HepG2 (cell line): ENCODE measurements around the gene DENND4B.

Source experiments
- ATF1 ChIP-seq: IDR thresholded peaks from 2 replicates; pipeline ENCODE4 v1.6.1; 2016; ENCODE audit warnings: mild to moderate bottlenecking, control low read depth
- HNRNPK ChIP-seq: fragments of 200-400 bp; formaldehyde crosslinking; IDR thresholded peaks from 2 replicates; pipeline ENCODE4 v1.6.1; 2018; ENCODE audit warnings: low read length, low read depth, moderate library complexity, mild to moderate bottlenecking; ENCODE audit not compliant: poor library complexity, severe bottlenecking
- POLR2A ChIP-seq, 2 experiments: IDR thresholded peaks; 2 replicates each; pipeline ENCODE4 v1.6.1; 2011; ENCODE audit warnings: low read depth in 2 of 2, low read length in 2 of 2, mild to moderate bottlenecking in 1 of 2, moderate library complexity in 1 of 2; ENCODE audit not compliant: insufficient read depth in 1 of 2
- RAD21 ChIP-seq: fragments of 450-650 bp; formaldehyde crosslinking; IDR thresholded peaks from 2 replicates; pipeline ENCODE4 v1.5.0; 2020; ENCODE audit warnings: mild to moderate bottlenecking
- RBFOX2 ChIP-seq: fragments of 200-400 bp; formaldehyde crosslinking; IDR thresholded peaks from 2 replicates; pipeline ENCODE4 v1.6.1; 2017; ENCODE audit warnings: low read depth, mild to moderate bottlenecking, low read length
- SALL1 ChIP-seq: sonication (generic); formaldehyde crosslinking; IDR thresholded peaks from 2 replicates; pipeline ENCODE4 v1.8.0; 2022; ENCODE audit warnings: mild to moderate bottlenecking, missing genetic modification reagents
- ZFP1 ChIP-seq: IDR thresholded peaks from 2 replicates; pipeline ENCODE4 v1.6.1; 2016
- ZKSCAN8 ChIP-seq: IDR thresholded peaks from 2 replicates; pipeline ENCODE4 v1.6.1; 2016; ENCODE audit warnings: borderline replicate concordance, missing genetic modification reagents, missing compliant biosample characterization
- ZNF749 ChIP-seq: sonication (generic); formaldehyde crosslinking; IDR thresholded peaks from 2 replicates; pipeline ENCODE4 v1.8.0; 2022; ENCODE audit warnings: mild to moderate bottlenecking, missing genetic modification reagents, moderate library complexity, borderline replicate concordance
- TF ChIP-seq, protein P1 (sequence below): sonication (generic); formaldehyde crosslinking; IDR thresholded peaks from 2 replicates; pipeline ENCODE4 v1.5.0; 2020; ENCODE audit warnings: mild to moderate bottlenecking, missing genetic modification reagents, moderate library complexity
- TF ChIP-seq, protein P2 (sequence below): sonication (generic); formaldehyde crosslinking; IDR thresholded peaks from 2 replicates; pipeline ENCODE4 v1.4.0; 2020; ENCODE audit warnings: missing genetic modification reagents
- TF ChIP-seq, protein P3 (sequence below), 2 experiments: IDR thresholded peaks; 2 replicates each; pipeline ENCODE4 v1.6.1; 2011 to 2012; ENCODE audit warnings: low read length in 2 of 2, borderline replicate concordance in 1 of 2, low read depth in 1 of 2, mild to moderate bottlenecking in 1 of 2, moderate library complexity in 1 of 2
- TF ChIP-seq, protein P4 (sequence below): sonication (generic); formaldehyde crosslinking; IDR thresholded peaks from 2 replicates; pipeline ENCODE4 v1.4.0; 2020; ENCODE audit warnings: missing genetic modification reagents
- TF ChIP-seq, protein P5 (sequence below): sonication (generic); formaldehyde crosslinking; IDR thresholded peaks from 2 replicates; pipeline ENCODE4 v1.4.0; 2020; ENCODE audit warnings: missing genetic modification reagents

DNA sequence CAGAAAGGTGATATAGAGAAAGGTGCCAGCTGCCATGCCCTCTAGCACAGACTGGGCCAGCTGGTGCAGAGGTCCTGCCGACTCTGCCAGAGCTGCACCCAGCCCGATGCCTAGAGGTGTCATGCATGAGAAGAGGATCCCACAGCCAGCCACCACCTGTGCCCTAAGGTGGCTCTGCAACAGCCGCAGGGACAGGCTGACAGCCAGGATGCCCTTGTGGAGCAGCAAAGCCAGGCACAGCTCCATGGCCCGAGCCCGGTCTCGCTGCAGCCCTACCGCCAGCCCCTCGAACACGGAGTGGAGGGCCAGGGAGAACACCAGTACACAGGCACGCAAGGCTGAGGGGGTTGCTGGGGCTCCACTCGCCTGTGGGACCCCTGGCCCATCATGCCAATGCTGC is 13.7 kb upstream of the DENND4B start:
- TF ChIP-seq POLR2A (IDR thresholded peaks at IDR 0.05; ENCODE audit: insufficient read depth in 1 of 2, low read depth in 2 of 2, low read length in 2 of 2), result no peak
- TF ChIP-seq, protein P1, sequence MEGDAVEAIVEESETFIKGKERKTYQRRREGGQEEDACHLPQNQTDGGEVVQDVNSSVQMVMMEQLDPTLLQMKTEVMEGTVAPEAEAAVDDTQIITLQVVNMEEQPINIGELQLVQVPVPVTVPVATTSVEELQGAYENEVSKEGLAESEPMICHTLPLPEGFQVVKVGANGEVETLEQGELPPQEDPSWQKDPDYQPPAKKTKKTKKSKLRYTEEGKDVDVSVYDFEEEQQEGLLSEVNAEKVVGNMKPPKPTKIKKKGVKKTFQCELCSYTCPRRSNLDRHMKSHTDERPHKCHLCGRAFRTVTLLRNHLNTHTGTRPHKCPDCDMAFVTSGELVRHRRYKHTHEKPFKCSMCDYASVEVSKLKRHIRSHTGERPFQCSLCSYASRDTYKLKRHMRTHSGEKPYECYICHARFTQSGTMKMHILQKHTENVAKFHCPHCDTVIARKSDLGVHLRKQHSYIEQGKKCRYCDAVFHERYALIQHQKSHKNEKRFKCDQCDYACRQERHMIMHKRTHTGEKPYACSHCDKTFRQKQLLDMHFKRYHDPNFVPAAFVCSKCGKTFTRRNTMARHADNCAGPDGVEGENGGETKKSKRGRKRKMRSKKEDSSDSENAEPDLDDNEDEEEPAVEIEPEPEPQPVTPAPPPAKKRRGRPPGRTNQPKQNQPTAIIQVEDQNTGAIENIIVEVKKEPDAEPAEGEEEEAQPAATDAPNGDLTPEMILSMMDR (CRISPR knock-in tag), result no peak
- TF ChIP-seq ZNF749 (CRISPR knock-in tag), result no peak
- TF ChIP-seq ZKSCAN8, result no peak
- no peak for TF ChIP-seq HNRNPK
- TF ChIP-seq ZFP1, result no peak
- no peak for TF ChIP-seq RBFOX2
- no peak for TF ChIP-seq RAD21 (CRISPR knock-in tag)
- no peak for TF ChIP-seq SALL1 (CRISPR knock-in tag)
- TF ChIP-seq, protein P2, sequence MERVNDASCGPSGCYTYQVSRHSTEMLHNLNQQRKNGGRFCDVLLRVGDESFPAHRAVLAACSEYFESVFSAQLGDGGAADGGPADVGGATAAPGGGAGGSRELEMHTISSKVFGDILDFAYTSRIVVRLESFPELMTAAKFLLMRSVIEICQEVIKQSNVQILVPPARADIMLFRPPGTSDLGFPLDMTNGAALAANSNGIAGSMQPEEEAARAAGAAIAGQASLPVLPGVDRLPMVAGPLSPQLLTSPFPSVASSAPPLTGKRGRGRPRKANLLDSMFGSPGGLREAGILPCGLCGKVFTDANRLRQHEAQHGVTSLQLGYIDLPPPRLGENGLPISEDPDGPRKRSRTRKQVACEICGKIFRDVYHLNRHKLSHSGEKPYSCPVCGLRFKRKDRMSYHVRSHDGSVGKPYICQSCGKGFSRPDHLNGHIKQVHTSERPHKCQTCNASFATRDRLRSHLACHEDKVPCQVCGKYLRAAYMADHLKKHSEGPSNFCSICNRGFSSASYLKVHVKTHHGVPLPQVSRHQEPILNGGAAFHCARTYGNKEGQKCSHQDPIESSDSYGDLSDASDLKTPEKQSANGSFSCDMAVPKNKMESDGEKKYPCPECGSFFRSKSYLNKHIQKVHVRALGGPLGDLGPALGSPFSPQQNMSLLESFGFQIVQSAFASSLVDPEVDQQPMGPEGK (CRISPR knock-in tag), result no peak
- TF ChIP-seq, protein P3, sequence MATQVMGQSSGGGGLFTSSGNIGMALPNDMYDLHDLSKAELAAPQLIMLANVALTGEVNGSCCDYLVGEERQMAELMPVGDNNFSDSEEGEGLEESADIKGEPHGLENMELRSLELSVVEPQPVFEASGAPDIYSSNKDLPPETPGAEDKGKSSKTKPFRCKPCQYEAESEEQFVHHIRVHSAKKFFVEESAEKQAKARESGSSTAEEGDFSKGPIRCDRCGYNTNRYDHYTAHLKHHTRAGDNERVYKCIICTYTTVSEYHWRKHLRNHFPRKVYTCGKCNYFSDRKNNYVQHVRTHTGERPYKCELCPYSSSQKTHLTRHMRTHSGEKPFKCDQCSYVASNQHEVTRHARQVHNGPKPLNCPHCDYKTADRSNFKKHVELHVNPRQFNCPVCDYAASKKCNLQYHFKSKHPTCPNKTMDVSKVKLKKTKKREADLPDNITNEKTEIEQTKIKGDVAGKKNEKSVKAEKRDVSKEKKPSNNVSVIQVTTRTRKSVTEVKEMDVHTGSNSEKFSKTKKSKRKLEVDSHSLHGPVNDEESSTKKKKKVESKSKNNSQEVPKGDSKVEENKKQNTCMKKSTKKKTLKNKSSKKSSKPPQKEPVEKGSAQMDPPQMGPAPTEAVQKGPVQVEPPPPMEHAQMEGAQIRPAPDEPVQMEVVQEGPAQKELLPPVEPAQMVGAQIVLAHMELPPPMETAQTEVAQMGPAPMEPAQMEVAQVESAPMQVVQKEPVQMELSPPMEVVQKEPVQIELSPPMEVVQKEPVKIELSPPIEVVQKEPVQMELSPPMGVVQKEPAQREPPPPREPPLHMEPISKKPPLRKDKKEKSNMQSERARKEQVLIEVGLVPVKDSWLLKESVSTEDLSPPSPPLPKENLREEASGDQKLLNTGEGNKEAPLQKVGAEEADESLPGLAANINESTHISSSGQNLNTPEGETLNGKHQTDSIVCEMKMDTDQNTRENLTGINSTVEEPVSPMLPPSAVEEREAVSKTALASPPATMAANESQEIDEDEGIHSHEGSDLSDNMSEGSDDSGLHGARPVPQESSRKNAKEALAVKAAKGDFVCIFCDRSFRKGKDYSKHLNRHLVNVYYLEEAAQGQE (IDR thresholded peaks at IDR 0.05; ENCODE audit: borderline replicate concordance in 1 of 2, low read depth in 1 of 2, low read length in 2 of 2), result no peak
- TF ChIP-seq, protein P4, sequence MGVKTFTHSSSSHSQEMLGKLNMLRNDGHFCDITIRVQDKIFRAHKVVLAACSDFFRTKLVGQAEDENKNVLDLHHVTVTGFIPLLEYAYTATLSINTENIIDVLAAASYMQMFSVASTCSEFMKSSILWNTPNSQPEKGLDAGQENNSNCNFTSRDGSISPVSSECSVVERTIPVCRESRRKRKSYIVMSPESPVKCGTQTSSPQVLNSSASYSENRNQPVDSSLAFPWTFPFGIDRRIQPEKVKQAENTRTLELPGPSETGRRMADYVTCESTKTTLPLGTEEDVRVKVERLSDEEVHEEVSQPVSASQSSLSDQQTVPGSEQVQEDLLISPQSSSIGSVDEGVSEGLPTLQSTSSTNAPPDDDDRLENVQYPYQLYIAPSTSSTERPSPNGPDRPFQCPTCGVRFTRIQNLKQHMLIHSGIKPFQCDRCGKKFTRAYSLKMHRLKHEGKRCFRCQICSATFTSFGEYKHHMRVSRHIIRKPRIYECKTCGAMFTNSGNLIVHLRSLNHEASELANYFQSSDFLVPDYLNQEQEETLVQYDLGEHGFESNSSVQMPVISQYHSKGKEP (CRISPR knock-in tag), result no peak
- TF ChIP-seq, protein P5, sequence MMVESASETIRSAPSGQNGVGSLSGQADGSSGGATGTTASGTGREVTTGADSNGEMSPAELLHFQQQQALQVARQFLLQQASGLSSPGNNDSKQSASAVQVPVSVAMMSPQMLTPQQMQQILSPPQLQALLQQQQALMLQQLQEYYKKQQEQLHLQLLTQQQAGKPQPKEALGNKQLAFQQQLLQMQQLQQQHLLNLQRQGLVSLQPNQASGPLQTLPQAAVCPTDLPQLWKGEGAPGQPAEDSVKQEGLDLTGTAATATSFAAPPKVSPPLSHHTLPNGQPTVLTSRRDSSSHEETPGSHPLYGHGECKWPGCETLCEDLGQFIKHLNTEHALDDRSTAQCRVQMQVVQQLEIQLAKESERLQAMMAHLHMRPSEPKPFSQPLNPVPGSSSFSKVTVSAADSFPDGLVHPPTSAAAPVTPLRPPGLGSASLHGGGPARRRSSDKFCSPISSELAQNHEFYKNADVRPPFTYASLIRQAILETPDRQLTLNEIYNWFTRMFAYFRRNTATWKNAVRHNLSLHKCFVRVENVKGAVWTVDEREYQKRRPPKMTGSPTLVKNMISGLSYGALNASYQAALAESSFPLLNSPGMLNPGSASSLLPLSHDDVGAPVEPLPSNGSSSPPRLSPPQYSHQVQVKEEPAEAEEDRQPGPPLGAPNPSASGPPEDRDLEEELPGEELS (CRISPR knock-in tag), result no peak
- no peak for TF ChIP-seq ATF1
